MCF 10A (cell line): ENCODE data around the gene PRIMA1. TPM values are rescaled to one million over a fixed set of nuclear protein-coding genes. Genes with fewer than 3 reads are reported as not detected.

Experiments
- BruUV-seq: library from RNA; stranded (reverse); fragments of 400-500 nt; replicated peaks from 2 replicates; lab custom pipeline; 2021; lab: Mats Ljungman, UMichigan
- CTCF ChIA-PET: fragments of 300-600 bp; sonication (Branson Sonifier 250); formaldehyde crosslinking; extraction: SDS; loops from one replicate; lab custom pipeline; 2021; ENCODE audit warnings: antibody characterized with exemption, inconsistent platforms; lab: Yijun Ruan, JAX
- POLR2A ChIA-PET: fragments of 300-600, 350-650 bp; sonication (Branson Sonifier 250); formaldehyde crosslinking; extraction: SDS; loops from one replicate; lab custom pipeline; 2020; ENCODE audit warnings: antibody characterized with exemption, inconsistent platforms; lab: Yijun Ruan, JAX
- DNase-seq: peaks from one replicate; pipeline ENCODE4 v3.0.0-alpha.2; 2018; ENCODE audit not compliant: unreplicated experiment
- H3K27ac Mint-ChIP-seq: one replicate; pipeline ENCODE4 v1.8.0; 2022; ENCODE audit warnings: mild to moderate bottlenecking, low read depth, mixed read lengths; ENCODE audit not compliant: unreplicated experiment
- H3K27me3 Mint-ChIP-seq: one replicate; pipeline ENCODE4 v1.8.0; 2022; ENCODE audit warnings: mixed read lengths; ENCODE audit not compliant: insufficient read depth, unreplicated experiment
- H3K36me3 Mint-ChIP-seq: one replicate; pipeline ENCODE4 v1.8.0; 2022; ENCODE audit warnings: mild to moderate bottlenecking, moderate library complexity, mixed read lengths; ENCODE audit not compliant: insufficient read depth, unreplicated experiment
- H3K4me1 Mint-ChIP-seq: one replicate; pipeline ENCODE4 v1.8.0; 2022; ENCODE audit warnings: mixed read lengths; ENCODE audit not compliant: insufficient read depth, unreplicated experiment
- H3K4me3 Mint-ChIP-seq: one replicate; pipeline ENCODE4 v1.8.0; 2022; ENCODE audit warnings: mild to moderate bottlenecking, moderate library complexity, mixed read lengths; ENCODE audit not compliant: unreplicated experiment
- H3K9me3 Mint-ChIP-seq: one replicate; pipeline ENCODE4 v1.8.0; 2022; ENCODE audit warnings: mixed read lengths; ENCODE audit not compliant: unreplicated experiment
- CTCF ChIP-seq: fragments of 200-600 bp; IDR thresholded peaks from one replicate; pipeline ENCODE4 v1.8.0; 2022; ENCODE audit warnings: antibody characterized with exemption, mild to moderate bottlenecking; ENCODE audit not compliant: unreplicated experiment
- intact Hi-C: fragments of 100-400 bp; cut with micrococcal nuclease; formaldehyde crosslinking; loops from 2 replicates; pipeline ENCODE4 v1.14.1; 2022
- total RNA-seq: library from RNA; stranded (reverse); gene quantifications from 2 replicates; pipeline ENCODE4 v1.2.3, GENCODE V29; 2022

The PRIMA1 gene
- total RNA-seq, 1 experiment from 2014 or later: not detected

- ChIA-PET POLR2A (no interaction called here), CTCF (interaction anchor here (2.7 kb wide), 1 partner anchor 13 kb away, joined by 11 read pairs; no protein-coding TSS in a partner anchor)
- BruUV-seq: no TSS peak
- no peak for TF ChIP-seq CTCF
- intact Hi-C loops: no loop called here
- no peak for DNase-seq
- Mint-ChIP-seq H3K4me1 (no peaks in the 10 kb centered on the region), H3K4me3 (no peak overlapping the region), H3K27ac (no peak overlapping the region), H3K36me3 (no peaks in the 10 kb centered on the region), H3K27me3 (peaks cover 62% of the 10 kb centered on the region), H3K9me3 (peaks cover 24% of the 10 kb centered on the region)
Measured at GRCh38 chr14:93669632-93670031, 118.7 kb downstream of the PRIMA1 start.

Other genes with a start within 250 kb of the PRIMA1 start
- not detected in 2 replicates for gene FAM181A, start 138.9 kb upstream of the PRIMA1 start, total RNA-seq
- not detected in 2 replicates for gene ASB2, start 188.1 kb upstream of the PRIMA1 start, total RNA-seq
- not detected in 2 replicates for gene CCDC197, start 208.8 kb upstream of the PRIMA1 start, total RNA-seq
- gene OTUB2, start 237.9 kb upstream of the PRIMA1 start, total RNA-seq: 1.2 and 1.8 TPM in 2 replicates